HCEC 1CT (cell line): Measurements from ENCODE around the gene ADAMTS9.

Source experiments
- DNase-seq: peaks from one replicate; pipeline ENCODE4 v3.0.0-alpha.2; 2017

ADAMTS9 gene

GRCh38 chr3:64616953-64617352 lies 70.8 kb downstream of the ADAMTS9 start:
- no peak for DNase-seq

GRCh38 chr3:64612916-64613526 lies 74.8 kb downstream of the ADAMTS9 start:
- no peak for DNase-seq

GRCh38 chr3:64612082-64612860 lies 75.5 kb downstream of the ADAMTS9 start:
- peak; percentile 56 for DNase-seq

- no peak for DNase-seq
Measured at GRCh38 chr3:64608741-64609140, 79.1 kb downstream of the ADAMTS9 start.

GRCh38 chr3:64607032-64607551 lies 80.7 kb downstream of the ADAMTS9 start:
- DNase-seq, result no peak

GRCh38 chr3:64604313-64604712 lies 83.5 kb downstream of the ADAMTS9 start:
- no peak for DNase-seq

- DNase-seq, result no peak
Measured at GRCh38 chr3:64601824-64602223, 86.0 kb downstream of the ADAMTS9 start.

- no peak for DNase-seq
Measured at GRCh38 chr3:64600246-64600950, 87.4 kb downstream of the ADAMTS9 start.

- no peak for DNase-seq
Measured at GRCh38 chr3:64599651-64600050, 88.1 kb downstream of the ADAMTS9 start.

- DNase-seq, result peak; percentile 60
Measured at GRCh38 chr3:64595253-64595694, 92.5 kb downstream of the ADAMTS9 start.

GRCh38 chr3:64594134-64594533 lies 93.7 kb downstream of the ADAMTS9 start:
- no peak for DNase-seq

GRCh38 chr3:64593350-64593749 lies 94.5 kb downstream of the ADAMTS9 start:
- no peak for DNase-seq

GRCh38 chr3:64591615-64592014 lies 96.2 kb downstream of the ADAMTS9 start:
- no peak for DNase-seq

GRCh38 chr3:64588380-64588779 lies 99.4 kb downstream of the ADAMTS9 start:
- DNase-seq, result no peak

- no peak for DNase-seq
Measured at GRCh38 chr3:64586952-64587351, 100.8 kb downstream of the ADAMTS9 start.

GRCh38 chr3:64584179-64584578 lies 103.6 kb downstream of the ADAMTS9 start:
- no peak for DNase-seq

- DNase-seq, result no peak
Measured at GRCh38 chr3:64578797-64579196, 109.0 kb downstream of the ADAMTS9 start.

GRCh38 chr3:64578062-64578770 lies 109.6 kb downstream of the ADAMTS9 start:
- DNase-seq, result no peak

- DNase-seq, result no peak
Measured at GRCh38 chr3:64576211-64576775, 111.5 kb downstream of the ADAMTS9 start.

- DNase-seq, result peak; percentile 27
Measured at GRCh38 chr3:64575211-64575844, 112.5 kb downstream of the ADAMTS9 start.

GRCh38 chr3:64574194-64574593 lies 113.6 kb downstream of the ADAMTS9 start:
- no peak for DNase-seq

GRCh38 chr3:64571982-64572381 lies 115.8 kb downstream of the ADAMTS9 start:
- no peak for DNase-seq
